Ovary (tissue), 3 donors: ENCODE data around the gene EID2.

Experiments used
- CTCF ChIP-seq, 3 donors: fragments of 450-650 bp in 2 of 3; fragments of 200-600 bp in 1 of 3; IDR thresholded peaks; one replicate each; pipeline versions ENCODE4 v1.5.1 to v1.8.0; 2016 to 2022; ENCODE audit warnings: antibody characterized with exemption in 3 of 3, mild to moderate bottlenecking in 1 of 3
- POLR2A ChIP-seq: fragments of 450-650 bp; IDR thresholded peaks from one replicate; pipeline ENCODE4 v1.6.1; 2017; ENCODE audit warnings: antibody characterized with exemption, mild to moderate bottlenecking, moderate library complexity
- donor health status: DM: no; HTN: no; CAD: no.

- TF ChIP-seq CTCF (IDR thresholded peaks at IDR 0.05) (no peak), POLR2A (no peak)
These were observed 47.2 kb downstream of the EID2 start for GRCh38 chr19:39492788-39493187.
